Cardiac fibroblast (primary cell): ENCODE data around the gene FBLN1.

Source experiments
- DNase-seq, 2 donors: peaks; one replicate each; pipeline versions ENCODE4 v3.0.0 to v3.0.0-alpha.2; 2010; ENCODE audit warnings: low read depth in 2 of 2
- H3K4me3 ChIP-seq, 2 donors: replicated peaks in 1 of 2; 1 replicate in 1 of 2; 2 replicates in 1 of 2; pipeline ENCODE4 v1.5.1; 2011; ENCODE audit warnings: low read depth in 2 of 2, low read length in 2 of 2, mild to moderate bottlenecking in 2 of 2, moderate library complexity in 1 of 2
- TF ChIP-seq, protein P1 (sequence below): IDR thresholded peaks from one replicate; pipeline ENCODE4 v1.5.1; 2011; ENCODE audit warnings: low read depth, mild to moderate bottlenecking, low read length, inconsistent platforms

Gene FBLN1

DNA sequence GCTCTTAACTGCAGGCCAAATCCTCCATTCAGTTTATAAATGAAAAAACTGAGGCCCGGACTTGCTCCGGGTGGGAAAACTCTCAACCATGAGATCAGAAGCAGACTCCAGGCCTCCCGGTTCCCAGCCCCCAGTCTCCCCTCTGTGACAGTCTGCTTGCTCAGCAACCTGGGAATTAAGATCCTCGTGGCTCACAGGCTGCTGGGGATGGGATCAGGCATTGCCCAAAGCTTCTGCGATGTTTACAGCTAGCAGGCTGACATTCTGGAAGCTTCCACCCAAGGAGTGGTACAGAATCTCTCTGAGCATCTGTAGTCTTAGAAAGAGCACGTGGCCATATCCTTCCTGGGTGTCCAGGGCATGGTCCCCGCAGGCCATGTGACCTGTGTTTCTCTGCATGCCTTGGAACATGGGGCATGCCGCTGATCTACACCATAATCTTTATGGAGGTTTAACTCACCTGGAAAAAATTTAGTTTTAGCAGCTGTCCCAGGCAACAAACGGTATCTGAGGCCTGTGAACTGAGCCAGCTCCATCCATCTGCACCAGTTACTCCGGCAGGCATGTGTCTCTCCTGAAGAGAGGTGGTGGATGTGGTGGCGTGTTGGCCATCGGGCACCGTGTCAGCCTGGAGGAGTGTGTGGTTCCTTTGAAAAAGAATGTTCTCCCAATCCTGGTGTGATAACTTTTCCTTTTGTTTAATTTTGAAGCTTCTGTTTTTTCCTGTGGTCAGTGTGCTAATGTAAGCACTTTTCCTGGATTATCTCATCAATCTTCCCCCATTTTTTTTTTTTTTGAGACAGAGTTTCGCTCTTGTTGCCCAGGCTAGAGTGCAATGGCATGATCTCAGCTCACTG is 7.9 kb downstream of the FBLN1 start:
- TF ChIP-seq, protein P1, sequence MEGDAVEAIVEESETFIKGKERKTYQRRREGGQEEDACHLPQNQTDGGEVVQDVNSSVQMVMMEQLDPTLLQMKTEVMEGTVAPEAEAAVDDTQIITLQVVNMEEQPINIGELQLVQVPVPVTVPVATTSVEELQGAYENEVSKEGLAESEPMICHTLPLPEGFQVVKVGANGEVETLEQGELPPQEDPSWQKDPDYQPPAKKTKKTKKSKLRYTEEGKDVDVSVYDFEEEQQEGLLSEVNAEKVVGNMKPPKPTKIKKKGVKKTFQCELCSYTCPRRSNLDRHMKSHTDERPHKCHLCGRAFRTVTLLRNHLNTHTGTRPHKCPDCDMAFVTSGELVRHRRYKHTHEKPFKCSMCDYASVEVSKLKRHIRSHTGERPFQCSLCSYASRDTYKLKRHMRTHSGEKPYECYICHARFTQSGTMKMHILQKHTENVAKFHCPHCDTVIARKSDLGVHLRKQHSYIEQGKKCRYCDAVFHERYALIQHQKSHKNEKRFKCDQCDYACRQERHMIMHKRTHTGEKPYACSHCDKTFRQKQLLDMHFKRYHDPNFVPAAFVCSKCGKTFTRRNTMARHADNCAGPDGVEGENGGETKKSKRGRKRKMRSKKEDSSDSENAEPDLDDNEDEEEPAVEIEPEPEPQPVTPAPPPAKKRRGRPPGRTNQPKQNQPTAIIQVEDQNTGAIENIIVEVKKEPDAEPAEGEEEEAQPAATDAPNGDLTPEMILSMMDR: no peak
- no peak overlapping the region for H3K4me3 ChIP-seq
- no peak for DNase-seq

DNA sequence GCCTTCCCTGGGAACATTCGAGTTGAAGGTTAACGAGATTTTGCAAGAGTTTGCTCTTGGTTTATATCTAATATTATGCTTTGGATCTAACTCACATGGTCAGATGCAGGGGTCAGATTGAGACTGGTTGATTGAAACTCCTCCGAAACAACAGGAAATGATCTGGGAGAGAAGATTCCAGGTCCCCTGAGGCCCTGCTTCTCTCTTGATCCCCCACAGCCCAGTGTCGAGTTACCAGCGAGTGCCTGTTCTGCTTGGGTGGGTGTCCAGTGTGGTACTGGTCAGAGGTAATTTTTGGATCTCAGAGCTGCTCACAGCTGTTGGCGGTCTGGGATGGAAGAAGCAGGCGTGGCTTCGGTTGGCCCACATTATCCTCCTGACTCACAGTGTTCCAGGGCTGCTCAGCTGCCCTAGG is 9.2 kb downstream of the FBLN1 start:
- DNase-seq: peak; percentile 83 to 89
- TF ChIP-seq, protein P1: no peak
- H3K4me3 ChIP-seq: no peak overlapping the region

DNA sequence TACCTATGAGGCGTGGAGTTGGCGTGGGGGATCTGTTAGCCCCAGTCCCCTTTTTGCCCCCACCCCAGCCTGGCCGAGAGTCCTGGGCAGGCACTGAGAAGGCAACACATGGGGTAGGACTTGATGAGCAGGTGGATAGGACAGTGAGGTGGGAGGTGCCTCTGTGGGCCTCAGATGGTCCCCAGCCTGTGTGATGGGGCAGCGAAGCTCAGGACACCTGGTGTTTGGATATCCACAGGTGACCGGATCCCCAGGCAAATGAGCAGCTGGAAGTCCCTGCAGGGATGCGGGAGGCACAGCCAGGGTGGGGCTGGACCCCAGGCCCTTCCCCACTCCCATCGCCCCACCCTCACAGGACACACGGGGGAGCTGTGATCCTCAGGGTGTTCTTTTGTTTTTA is 9.7 kb downstream of the FBLN1 start:
- TF ChIP-seq, protein P1: no peak
- no peak for DNase-seq
- no peak overlapping the region for H3K4me3 ChIP-seq

DNA sequence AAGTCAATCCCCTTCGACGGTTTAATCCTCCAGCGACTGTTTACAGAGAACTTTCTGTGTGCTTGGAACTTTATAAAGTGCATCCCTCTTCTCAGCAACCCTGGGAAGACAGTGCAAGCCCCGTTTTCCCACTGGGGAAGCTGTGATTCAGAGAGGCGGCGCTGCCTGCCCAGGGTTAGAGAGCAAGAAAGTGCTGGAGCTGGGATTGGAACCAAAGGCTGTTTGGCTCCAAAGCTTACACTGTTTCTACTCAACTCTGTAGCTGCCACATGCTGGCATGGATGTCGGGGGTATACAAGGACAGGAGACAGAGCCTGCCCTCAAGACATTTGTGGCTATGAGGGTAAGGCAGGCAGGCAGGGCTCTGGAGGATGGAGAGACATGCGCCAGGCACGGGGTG is 13.0 kb downstream of the FBLN1 start:
- TF ChIP-seq, protein P1: no peak
- no peak overlapping the region for H3K4me3 ChIP-seq
- DNase-seq: no peak

DNA sequence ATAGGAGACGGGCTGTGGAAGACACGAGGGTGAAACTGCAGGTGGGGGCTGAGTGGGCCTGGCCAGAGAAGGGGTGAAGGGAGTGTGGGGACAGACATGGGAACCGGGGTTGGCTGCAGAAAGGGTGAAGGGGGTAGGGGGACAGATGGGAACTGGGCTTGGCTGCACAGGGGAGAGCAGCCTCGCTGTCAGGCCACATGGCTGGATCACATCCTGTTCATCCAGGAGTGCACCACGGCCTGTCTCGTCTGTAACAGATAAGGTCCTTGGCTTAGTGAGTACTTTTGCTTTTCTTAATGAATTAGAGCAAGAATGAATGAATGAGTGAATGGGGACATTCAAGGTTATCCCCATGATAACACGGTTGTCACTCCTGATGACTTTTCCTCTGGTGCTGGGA is 13.5 kb downstream of the FBLN1 start:
- TF ChIP-seq, protein P1: no peak
- no peak for DNase-seq
- no peak overlapping the region for H3K4me3 ChIP-seq

DNA sequence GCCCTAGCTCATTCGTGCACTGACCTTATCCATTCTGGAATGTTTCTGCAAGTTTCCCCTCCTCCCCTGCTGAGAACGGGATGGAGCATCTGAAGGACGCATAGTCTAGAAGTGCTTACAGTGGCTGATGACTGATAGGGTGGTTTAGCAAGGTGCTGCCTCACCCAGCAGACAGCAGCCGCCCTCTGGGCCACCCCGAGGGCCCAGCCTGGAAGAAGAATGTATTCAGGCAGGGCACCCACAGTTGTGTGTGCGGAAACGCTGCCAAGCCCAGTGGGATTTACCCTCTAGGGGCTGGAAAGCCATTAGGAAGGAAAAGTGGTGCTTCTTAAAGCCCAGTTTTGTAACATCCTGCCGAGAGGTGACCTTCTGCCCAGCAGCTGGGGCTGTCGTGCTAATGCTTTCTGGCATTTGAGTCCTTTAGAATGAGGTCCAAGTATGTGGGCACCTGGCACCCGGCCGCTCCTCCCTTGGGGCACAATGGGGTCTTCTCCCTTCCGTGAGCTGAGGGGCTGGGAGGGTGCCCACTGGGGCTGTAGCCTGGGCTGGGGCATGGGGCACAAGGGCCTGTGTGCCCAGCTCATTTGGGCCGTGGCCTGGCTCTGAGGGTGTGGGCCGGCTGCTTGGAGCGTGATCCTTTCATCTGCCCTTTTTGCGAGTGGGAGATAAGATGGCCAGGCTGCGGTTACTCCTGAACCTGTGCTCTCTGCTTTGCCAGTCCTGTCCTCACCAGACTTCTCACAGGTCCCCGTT is 14.4 kb downstream of the FBLN1 start:
- H3K4me3 ChIP-seq: no peak overlapping the region
- peak in 1 of 2 donors; percentile 28 for DNase-seq
- TF ChIP-seq, protein P1: no peak
